NOMO-1 treated with DMSO at 0.1 percent for 48 hours (cell line): ENCODE results near the gene LPGAT1.

ENCODE experiments used
- DNase-seq: peaks from one replicate; lab custom pipeline; 2025; ENCODE audit not compliant: unreplicated experiment; lab: John Stamatoyannopoulos, UW

The LPGAT1 gene

DNA sequence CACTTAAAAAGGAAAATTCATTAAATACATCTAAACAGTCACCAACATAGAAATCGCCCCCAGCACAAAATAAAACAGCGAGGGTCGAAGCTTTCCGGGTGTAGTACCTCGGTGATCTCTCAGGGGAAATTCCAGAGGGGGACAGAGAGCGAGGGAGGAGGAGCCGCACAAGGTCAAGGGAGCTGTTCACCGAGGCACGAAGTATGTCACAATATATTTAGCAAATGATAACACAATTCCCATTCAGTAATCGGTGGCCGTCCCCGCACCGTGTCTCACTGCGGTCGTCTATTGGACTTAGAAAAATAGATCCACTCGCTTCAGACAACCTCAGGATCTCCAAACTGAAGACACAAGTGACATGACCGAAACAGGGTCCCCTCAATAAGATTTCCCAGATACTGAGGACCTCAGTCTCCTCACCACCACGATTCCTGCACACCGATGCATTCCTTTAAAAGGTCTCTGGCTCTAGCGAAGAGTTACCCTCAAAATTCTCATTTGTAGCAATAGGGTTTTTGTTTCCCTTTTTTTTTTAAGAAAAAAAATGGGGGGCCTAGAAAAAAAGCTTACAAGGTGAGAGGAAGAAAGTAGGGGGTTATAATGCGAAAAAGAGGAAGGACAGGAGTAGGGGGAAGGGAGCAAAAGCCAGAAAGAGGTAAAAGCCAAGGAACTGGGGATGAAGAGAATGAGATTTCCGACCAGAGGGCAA lies 1.1 kb downstream of the LPGAT1 start:
- peak; percentile 26 for DNase-seq

DNA sequence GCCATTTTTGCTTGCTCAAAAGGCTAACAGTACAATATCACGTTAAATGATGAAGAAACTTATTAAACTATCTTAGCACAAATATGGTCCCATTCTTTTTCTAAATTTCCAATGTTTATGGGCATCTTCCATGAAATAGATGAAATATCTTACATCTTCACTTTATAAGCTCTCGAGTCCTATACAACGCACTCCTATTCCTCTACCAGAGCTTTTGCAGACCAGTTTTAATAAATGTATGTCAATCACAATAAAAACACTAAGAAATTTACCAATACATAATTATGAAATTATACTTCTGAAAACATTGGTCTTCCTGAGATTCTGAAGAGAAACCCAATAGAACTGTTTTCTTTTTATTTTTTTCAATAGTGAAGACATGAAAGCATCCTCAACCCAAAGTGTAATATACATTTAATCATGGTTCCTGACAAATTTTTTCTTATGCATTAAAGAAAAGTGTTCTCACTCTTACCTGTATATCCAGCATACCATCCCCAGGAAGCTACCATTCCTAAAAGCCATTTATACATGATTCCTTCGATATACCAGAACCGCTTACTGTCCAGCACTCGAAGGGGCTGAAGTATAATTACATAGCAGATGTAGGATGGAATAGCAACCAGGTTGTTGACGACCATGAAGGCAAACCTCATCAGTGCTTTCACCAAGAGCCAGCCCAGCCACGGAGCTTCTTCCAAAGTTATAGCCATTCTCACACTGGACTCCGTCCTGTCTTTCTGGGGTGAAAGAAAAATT lies 1.8 kb downstream of the LPGAT1 start:
- no peak for DNase-seq

DNA sequence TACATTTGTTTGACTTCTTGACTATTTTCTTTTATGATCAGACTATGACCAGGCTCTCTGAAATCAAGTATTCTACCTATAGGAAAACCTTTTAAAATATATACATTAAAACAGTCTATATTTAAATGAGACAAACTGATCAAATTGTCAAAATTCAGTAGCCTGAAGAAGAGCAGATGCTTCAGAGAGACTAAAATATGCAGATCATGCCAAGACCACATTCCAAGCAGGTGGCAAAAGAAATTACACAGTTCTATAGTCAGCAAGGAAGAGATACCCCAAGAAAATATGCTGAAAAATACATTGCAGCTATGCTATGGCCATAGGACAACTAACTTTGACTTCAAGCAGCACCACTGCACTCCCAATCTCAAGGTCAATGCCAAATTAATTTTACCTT lies 3.5 kb downstream of the LPGAT1 start:
- no peak for DNase-seq

DNA sequence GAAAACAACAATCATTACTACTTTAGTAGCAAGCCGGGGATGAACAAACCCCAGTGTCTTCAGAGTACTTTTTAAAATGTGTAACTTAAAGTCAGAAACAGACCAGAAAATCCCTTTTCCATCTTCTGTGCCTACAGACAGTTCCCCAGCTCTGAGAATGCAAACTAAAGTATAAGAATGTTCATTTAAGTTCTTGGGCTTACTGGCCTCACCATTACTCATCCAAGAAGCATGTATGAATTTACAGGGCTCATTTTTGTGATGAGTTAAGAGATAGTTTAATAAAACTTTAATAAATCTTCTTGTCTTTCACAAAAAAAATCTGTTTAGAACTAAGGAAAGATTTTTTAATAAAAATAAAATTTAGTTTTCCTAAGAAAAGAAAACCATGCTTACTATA lies 4.6 kb downstream of the LPGAT1 start:
- DNase-seq: no peak

DNA sequence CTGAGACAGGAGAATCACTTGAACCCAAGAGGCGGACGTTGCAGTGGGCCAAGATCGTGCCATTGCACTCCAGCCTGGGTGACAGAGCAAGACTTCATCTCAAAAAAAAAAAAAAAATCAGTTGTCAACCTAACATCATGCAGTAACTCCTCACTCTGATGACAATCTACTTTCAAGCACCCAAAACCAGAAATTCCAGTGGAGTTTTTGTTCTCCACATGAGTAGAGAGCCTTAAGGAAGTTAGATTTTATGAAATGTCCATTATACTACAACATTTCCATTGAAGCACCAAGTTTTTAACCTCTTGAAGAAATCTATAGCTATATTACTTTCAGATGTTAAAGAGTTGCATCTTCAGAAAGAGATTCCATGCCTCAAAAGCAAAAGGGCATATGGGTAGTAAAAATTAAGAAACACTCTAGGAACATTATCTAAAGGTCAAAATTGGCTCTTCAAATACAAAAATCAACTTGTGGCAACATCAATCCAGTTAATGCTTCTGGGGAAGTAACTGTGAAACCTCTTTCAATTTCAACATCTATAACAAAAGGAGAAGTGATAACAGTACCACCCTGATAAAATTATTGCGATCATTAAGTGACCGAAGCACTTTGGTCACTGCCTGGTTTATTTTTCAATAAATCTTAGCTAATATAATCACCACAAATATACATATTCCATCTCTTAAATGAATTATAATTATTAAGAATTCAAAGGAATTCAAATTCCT lies 7.7 kb downstream of the LPGAT1 start:
- DNase-seq: peak; percentile 90

DNA sequence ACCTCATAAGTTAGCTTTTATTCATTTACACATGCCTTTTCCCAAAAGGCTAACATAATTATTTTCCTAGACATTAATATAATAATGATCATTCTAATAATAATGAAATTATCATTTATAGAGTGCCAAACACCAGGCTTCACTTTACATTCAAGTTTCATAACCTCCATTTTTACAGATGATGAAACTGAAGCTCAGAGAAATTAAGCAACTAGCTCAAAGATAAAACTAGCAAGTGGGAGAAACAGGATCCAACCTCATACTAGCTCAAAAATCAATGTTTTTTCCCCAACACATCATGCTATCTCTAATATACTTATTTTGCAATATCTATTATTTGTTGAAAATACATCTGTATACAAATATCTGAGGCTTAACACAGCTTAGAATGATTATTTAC lies 14.0 kb downstream of the LPGAT1 start:
- peak; percentile 6 for DNase-seq

DNA sequence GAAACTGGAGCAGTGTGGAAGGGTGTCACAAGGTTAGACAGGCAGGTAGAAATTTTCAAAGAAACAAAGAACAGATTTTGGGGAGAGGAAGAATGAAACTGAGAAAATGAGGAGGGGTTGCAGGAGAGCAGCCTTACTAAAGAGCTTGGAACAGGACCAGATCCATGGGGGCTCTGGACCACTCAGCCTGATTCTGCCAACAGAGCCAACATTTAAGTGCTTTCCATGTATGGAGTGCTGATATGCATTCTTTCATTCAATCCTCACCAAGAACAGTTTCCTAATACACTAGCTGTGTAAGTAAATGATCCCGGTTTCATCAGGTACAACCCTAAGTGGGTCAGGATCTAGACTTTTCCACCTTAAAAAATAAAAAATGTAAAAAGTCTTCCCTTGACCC lies 16.2 kb downstream of the LPGAT1 start:
- DNase-seq: no peak

DNA sequence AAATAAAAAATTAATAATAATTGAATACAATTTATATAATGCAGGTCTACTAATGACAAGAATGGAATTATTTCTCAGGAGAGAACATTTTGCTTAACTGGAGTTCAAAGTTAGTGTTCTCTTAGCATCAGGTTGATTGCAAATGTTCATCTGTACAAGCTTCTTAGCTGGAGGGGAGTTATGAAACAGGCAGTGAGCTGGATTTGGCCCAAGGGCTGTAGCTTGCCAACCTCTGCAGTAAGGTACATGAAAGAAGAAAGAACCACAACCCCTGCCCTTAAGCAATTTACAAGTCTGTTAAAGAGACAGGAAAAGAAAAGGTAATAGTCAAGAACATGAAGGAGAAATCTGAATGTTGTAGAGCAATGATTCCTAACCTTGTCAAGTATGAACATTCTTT lies 17.0 kb downstream of the LPGAT1 start:
- no peak for DNase-seq

DNA sequence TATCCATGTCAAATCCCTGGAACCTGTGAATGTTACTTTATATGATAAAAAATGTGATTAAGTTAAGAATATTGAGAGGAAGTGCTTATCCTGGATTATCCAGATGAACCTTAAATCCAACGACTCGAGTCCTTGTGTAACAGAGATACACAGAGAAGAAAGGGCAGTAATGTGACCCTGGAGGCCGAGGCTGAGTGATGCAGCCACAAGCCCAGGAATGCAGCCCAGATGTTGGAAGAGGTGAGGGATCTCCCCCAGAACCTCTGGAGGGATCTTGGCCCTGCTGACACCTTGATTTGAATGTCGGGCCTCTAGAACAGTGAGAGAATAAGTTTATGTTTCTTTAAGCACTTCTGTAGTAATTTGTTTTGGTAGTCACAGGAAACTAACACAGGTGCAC lies 18.0 kb downstream of the LPGAT1 start:
- no peak for DNase-seq

DNA sequence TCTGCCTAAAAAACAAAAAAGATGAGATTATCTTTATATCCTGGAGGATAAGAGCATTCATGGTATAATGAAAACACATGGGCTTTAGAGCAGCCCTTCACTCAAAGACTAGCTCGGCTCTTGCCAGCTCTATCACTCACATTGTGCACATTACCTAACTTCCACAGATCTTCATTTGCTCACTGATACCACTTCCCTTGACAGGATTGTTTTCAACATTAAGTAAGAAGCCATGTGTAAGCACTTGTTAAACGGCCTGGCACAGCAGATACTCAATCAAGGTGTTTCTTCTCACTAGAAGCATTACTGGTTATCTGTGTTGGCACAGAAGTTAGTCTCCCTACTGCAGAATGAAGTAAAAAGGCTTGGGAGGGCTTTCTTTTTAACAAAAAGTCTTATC lies 18.7 kb downstream of the LPGAT1 start:
- no peak for DNase-seq

DNA sequence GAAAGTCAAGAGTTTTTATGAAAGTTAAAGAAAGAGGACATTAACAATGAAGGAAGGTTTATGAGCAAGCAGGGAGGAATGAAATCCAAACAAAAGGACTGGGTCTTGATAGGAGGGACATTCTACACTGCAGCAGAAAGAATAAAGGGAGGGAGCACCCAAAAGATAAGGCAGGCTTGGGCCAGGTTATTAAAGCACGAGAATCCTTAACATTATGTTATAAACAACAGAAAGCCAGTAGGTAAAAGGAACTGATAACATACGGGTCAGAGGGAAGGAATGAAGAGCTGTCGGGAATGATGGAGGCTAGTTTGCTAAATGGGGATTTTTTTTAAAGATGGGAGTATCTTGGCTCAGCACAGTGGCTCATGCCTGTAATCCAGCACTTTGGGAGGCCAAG lies 19.4 kb downstream of the LPGAT1 start:
- no peak for DNase-seq

DNA sequence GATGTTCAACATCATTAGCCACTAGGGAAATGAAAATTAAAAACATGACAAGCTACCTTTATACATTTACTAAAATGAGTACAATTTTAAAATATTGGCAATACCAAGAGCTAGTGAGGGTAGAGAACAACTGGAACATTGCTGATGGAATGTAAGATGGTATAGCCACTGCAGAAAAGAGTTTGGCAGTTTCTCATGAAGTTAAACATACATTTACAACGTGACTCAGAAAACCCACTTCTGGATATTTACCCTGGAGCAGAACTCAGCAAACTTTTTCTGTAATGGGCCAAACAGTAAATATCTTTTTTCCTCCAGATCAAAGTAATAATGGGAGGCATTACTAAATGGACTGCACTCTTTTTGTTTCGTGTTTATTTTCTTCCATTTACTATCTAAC lies 22.1 kb downstream of the LPGAT1 start:
- no peak for DNase-seq

DNA sequence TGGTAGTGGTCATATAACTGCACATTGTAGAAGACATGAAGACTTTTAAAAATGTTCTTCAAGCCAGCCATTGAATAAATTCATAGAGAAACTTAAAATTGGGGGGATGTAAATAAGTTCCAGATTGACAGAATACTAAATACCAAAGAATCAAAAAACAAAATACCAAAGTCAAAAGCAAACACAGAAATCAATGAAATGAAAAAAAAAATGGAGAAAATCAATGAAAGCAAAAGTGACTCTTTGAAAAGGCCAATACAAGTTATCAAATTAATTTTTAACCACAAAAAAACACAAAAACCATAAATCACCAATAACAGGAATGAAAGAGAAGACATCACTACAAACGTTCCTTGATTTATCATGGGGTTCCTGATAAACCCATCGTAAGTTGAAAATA lies 25.6 kb downstream of the LPGAT1 start:
- DNase-seq: no peak

DNA sequence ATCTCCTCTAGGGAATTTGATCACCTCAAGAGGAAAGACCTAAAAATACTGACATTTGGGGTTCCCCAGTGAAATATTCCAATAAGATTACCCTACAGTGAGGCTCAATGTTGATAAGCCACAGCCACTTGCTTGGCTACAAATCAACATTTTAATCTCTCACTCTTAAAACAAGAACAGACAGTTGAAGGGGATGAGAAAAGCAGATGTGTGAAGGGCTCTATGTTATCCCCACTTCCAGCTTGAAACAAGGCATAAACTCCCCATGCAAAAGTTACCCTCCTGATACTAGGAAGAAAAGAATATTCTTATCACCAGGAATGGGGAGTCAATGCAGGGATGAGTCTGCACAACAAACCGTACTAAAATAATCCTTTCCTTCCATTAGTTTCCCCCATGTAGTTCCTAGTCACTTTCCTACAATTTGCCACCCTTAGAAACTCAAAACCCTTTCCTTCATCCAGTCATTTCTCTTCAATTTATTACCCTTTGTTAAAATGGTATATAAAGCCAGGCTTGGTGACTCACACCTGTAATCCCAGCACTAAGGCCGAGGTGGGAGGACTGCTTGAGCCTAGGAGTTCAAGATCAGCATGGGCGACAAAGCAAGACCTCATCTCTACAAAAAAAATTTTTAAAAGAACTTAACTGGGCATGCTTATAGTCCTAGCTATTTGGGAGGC lies 29.5 kb downstream of the LPGAT1 start:
- DNase-seq: no peak

DNA sequence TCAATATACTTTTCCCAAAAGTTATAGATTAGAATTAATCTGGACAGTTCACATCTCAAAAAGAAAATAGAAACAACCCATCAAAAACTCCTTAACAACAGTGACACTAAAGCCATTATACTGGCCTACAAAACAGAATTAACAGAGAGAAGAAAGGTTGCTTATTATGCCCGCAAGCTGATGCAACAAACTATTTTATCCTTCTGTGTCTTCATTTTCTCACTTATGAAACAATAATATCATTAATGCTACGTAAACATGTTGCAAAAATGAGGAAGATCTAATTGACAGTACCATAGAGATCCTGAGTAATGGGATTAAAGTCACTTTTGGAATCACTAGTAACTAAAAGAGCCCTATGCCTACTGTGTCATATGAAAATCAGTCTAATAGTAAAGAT lies 32.6 kb downstream of the LPGAT1 start:
- DNase-seq: no peak

DNA sequence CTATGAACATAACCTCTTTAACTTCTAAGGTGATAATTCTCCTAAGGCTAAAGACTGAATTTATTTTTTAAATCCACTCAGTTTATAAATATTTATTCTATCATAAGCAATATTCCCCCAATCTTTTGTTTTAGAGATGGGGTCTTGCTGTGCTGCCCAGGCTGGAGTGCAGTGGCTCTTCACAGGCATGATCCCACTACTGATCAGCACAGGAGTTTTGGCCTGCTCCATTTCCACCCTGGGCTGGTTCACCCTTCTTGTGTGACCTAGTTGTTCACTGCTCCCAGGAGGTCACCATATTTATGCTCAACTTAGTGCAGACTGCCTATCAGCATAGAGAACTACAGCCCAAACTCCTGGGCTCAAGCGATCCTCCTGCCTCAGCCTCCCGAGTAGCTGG lies 38.6 kb downstream of the LPGAT1 start:
- DNase-seq: no peak

DNA sequence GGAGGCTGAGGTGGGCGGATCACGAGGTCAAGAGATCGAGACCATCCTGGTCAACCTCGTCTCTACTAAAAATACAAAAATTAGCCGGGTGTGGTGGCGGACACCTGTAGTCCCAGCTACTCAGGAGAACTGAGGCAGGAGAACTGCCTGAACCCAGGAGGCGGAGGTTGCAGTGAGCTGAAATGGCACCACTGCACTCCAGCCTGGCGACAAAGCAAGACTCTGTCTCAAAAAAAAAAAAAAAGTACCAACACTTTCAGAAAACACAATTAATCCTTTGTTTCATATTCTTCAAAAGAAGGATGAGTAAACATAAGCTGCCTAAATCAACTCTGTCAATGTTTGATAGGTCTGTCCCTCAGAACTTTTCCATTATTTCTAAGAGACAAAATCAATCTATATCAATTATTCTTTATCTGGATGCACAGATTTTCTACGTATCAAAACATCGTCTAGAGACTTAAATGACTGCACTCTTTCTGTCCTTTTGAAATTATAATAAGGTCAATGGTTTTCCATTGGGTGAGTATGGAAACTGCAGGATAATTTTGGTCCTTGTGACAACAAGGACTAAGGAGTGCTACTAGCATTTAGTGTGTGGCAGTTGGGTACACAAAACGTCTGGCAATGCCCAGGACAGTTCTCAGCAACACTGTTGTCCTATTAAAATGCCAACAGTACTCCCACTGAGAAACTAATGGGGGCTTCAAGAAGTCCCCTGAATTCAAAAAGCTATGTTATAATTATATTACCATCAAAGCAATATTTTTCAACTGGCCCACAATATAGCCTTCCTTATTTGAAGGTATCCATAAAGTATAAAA lies 40.7 kb downstream of the LPGAT1 start:
- no peak for DNase-seq

DNA sequence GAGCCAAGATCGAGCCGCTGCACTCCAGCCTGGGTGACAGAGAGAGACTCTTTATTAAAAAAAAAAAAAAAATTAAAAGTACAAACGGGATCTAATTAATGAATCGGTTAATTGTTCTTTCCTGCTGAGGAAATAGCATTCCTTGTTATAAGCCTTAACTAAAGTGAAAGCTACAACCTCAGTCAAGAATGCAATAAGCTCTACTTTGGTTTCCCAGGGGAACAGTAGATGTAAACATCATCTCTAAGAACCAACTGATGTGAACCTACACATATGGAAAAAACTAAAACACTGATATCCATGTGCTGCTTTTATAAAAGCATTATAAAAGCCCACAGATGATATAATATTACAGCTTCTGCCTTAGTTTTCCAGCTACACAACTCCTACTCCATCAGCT lies 41.9 kb downstream of the LPGAT1 start:
- no peak for DNase-seq

DNA sequence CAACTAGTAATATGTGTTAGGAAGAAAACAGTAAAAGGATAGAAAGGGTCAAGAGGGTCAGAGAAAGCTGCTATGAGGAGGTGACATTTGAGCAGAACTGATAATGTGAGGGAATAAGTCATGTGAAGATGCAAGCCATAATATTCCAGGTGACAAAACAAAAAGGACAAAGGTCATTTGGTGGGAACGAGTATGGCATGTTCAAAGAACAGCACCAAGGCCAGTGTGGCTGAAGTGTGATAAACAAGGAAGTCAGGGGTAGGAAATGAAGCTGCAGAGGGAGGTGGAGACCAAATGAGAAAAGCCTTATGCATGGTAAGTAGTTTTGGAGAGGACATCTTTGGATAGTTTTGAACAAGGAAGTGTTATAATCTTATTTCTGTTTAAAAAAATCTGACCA lies 46.7 kb downstream of the LPGAT1 start:
- no peak for DNase-seq

DNA sequence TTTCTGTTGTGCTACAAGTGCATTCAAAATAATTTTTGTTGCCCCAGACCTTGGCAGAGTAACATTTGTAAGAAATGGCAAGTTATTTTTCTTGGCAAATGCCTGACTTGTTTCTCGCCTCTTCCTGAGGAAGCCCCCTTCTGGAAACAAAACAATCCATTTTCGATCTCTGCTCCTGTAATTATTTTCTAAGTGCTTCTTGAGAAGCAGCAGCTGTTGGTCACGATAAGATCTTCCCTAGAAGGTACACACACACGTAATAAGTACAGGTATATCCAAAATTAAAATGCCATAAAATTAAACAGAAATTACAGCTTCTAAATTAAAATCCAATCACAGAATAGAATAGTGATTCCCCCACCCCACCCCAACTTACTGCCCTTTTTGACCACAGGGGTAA lies 47.3 kb downstream of the LPGAT1 start:
- DNase-seq: no peak

DNA sequence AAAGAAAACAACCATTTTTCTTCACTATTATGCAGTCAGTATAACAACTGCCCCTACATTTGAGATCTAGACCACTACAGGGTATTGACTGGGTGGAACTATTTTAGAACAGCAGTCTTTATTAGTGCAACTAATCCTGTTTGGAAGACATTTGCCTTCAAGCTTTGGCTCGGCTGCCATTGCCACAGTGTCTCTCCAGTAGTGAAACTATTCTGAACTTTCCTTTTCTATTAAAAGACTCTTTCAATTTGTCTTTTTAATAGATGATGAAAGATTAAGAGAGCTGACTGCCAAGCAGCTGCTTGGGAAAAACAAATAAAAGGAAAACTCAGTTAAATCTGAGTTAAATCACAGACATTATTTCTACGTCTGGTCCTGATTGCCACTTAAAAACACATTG lies 49.3 kb downstream of the LPGAT1 start:
- no peak for DNase-seq
